Pulmonary artery endothelial cell (primary cell): ENCODE measurements around the gene LYPD5. TPM values are rescaled to one million over a fixed set of nuclear protein-coding genes. Genes with fewer than 3 reads are reported as not detected.

Source experiments
- DNase-seq: peaks from one replicate; pipeline ENCODE4 v3.0.0-alpha.2; 2011; ENCODE audit warnings: low read depth, low spot score
- total RNA-seq: library from RNA; depleted of rRNA; stranded (reverse); fragments of >200 nt; gene quantifications from 2 replicates; pipeline ENCODE4 v1.2.3, GENCODE V29; 2014

Gene LYPD5
- total RNA-seq, 1 donor from 2014 or later = 0.53 TPM

- DNase-seq = no peak
These were observed 49.9 kb downstream of the LYPD5 start for GRCh38 chr19:43752287-43752875.

GRCh38 chr19:43751466-43752220 lies 50.6 kb downstream of the LYPD5 start:
- no peak for DNase-seq

GRCh38 chr19:43749898-43750297 lies 52.3 kb downstream of the LYPD5 start:
- no peak for DNase-seq

GRCh38 chr19:43749152-43749551 lies 53.1 kb downstream of the LYPD5 start:
- no peak for DNase-seq

GRCh38 chr19:43748685-43749084 lies 53.6 kb downstream of the LYPD5 start:
- DNase-seq = no peak

- no peak for DNase-seq
These were observed 54.0 kb downstream of the LYPD5 start for GRCh38 chr19:43748205-43748594.

- DNase-seq = no peak
These were observed 54.6 kb downstream of the LYPD5 start for GRCh38 chr19:43747557-43748204.

Other genes starting within 250 kb of the LYPD5 start
- gene XRCC1, start 226.9 kb downstream of the LYPD5 start, total RNA-seq = 18.4 and 19.5 TPM in 2 replicates
- 0.73 and 2.3 TPM in 2 replicates for gene PINLYP, start 226.6 kb downstream of the LYPD5 start, total RNA-seq
- 26.2 and 27.0 TPM in 2 replicates for gene IRGQ, start 206.3 kb downstream of the LYPD5 start, total RNA-seq
- gene ZNF576, start 205.9 kb downstream of the LYPD5 start, total RNA-seq = 15.0 and 16.0 TPM in 2 replicates
- gene SRRM5, start 190.4 kb downstream of the LYPD5 start, total RNA-seq = 0.04 TPM in 1 of 2 replicates, not detected in the other
- gene ZNF428, start 182.8 kb downstream of the LYPD5 start, total RNA-seq = 36.0 and 48.7 TPM in 2 replicates
- gene CADM4, start 162.6 kb downstream of the LYPD5 start, total RNA-seq = 4.3 and 5.6 TPM in 2 replicates
- 55.2 and 72.8 TPM in 2 replicates for gene PLAUR, start 132.3 kb downstream of the LYPD5 start, total RNA-seq
- gene IRGC, start 86.4 kb downstream of the LYPD5 start, total RNA-seq = not detected in 2 replicates
- 5.9 and 10.4 TPM in 2 replicates for gene SMG9, start 47.5 kb downstream of the LYPD5 start, total RNA-seq
- gene KCNN4, start 21.5 kb downstream of the LYPD5 start, total RNA-seq = 0.46 and 0.49 TPM in 2 replicates
- gene ZNF283, start 24.9 kb upstream of the LYPD5 start, total RNA-seq = 7.9 and 13.0 TPM in 2 replicates
- 0.86 and 2.0 TPM in 2 replicates for gene ZNF404, start 81.5 kb upstream of the LYPD5 start, total RNA-seq
- gene ZNF45, start 132.8 kb upstream of the LYPD5 start, total RNA-seq = 18.5 and 20.7 TPM in 2 replicates
- 3.6 and 7.7 TPM in 2 replicates for gene ZNF221, start 148.8 kb upstream of the LYPD5 start, total RNA-seq
- 5.3 and 7.6 TPM in 2 replicates for gene ZNF155, start 181.7 kb upstream of the LYPD5 start, total RNA-seq
- 2.4 and 4.3 TPM in 2 replicates for gene ZNF230, start 200.5 kb upstream of the LYPD5 start, total RNA-seq
- 4.7 and 6.7 TPM in 2 replicates for gene ZNF222, start 222.9 kb upstream of the LYPD5 start, total RNA-seq
- 3.7 and 6.1 TPM in 2 replicates for gene ZNF223, start 249.6 kb upstream of the LYPD5 start, total RNA-seq